Motor neuron (in vitro differentiated cells): ENCODE measurements around the gene CYB5D1. TPM values are rescaled to one million over a fixed set of nuclear protein-coding genes. Genes with fewer than 3 reads are reported as not detected.

Experiments used
- ATAC-seq, 8 experiments: fragments of 200-7000 bp; cut with Tn5 transposase; replicated peaks in 6 of 8; 2 replicates each; pipeline ENCODE4 v1.8.0; 2021; ENCODE audit warnings: mild to moderate bottlenecking in 8 of 8, moderate library complexity in 8 of 8
- H3K27ac ChIP-seq, 2 donors: fragments of 250-450 bp; sonication (Bioruptor Pico); 2 replicates each; pipeline ENCODE4 v1.9.0; 2021; ENCODE audit warnings: antibody characterized with exemption in 2 of 2, mild to moderate bottlenecking in 2 of 2, moderate library complexity in 1 of 2
- H3K4me1 ChIP-seq, 2 donors: fragments of 250-450 bp; sonication (Bioruptor Pico); replicated peaks in 1 of 2; 2 replicates each; pipeline ENCODE4 v1.6.1; 2021; ENCODE audit warnings: antibody characterized with exemption in 2 of 2, mild to moderate bottlenecking in 2 of 2, moderate library complexity in 1 of 2
- H3K4me3 ChIP-seq, 5 donors: fragments of 250-450 bp; sonication (Bioruptor Pico); 2 replicates each; pipeline ENCODE4 v1.9.0; 2021; ENCODE audit warnings: antibody characterized with exemption in 5 of 5, mild to moderate bottlenecking in 5 of 5, moderate library complexity in 4 of 5
- WGBS, 10 experiments: fragments of 450-650 bp; shearing (Covaris generic); methylation state at CpG; one replicate each; pipeline ENCODE4 v1.0.0; 2022; 5-methylcytosine and 5-hydroxymethylcytosine counted together
- in situ Hi-C, 9 experiments: fragments of 400-800 bp; cut with MboI; loops; one replicate each; pipeline ENCODE4 v1.15.0; 2021; ENCODE audit warnings: low sequenced_read_pairs in 9 of 9, low pct_unique_long_range_greater_than_20kb in 2 of 9; ENCODE audit not compliant: unreplicated experiment in 9 of 9
- total RNA-seq, 8 experiments: library from RNA; unstranded; fragments of 300-600 nt; gene quantifications; 2 replicates each; pipeline versions ENCODE4 v1.2.3 to v1.2.4, GENCODE V29; 2022

CYB5D1 gene
- total RNA-seq, 8 experiments from 2014 or later = 12.2 to 28.0 (median 16.9) TPM

GRCh38 chr17:7889166-7889955, 31.6 kb downstream of the CYB5D1 start:
- Histone ChIP-seq H3K4me3 (peak overlapping the region in 1 of 5 donors; percentile 96), H3K27ac (peak overlapping the region; percentile 81 to 82), H3K4me1 (peaks cover 20 to 22% of the 10 kb centered on the region in 2 donors)
- 10 to 84% (median 44%) methylated on average over 2 to 9 of the region's 11 CpGs; no CpG with 5 or more reads in 3 of the 10 experiments for WGBS, 10 experiments
- ATAC-seq = peak in 5 of 8 experiments; percentile 2 to 36 (median 15)
- in situ Hi-C loops = no loop called here

GRCh38 chr17:7893187-7893880, 35.5 kb downstream of the CYB5D1 start:
- no peak for ATAC-seq
- 67 to 100% (median 83%) methylated on average over 1 to 6 of the region's 15 CpGs; no CpG with 5 or more reads in 1 of the 10 experiments for WGBS, 10 experiments
- peaks cover 17 to 18% of the 10 kb centered on the region in 2 donors for H3K4me1 ChIP-seq
- H3K4me3 ChIP-seq = no peak overlapping the region
- H3K27ac ChIP-seq = no peak overlapping the region
- in situ Hi-C loops = no loop called here

GRCh38 chr17:7894226-7894625, 36.4 kb downstream of the CYB5D1 start:
- in situ Hi-C loops = no loop called here
- Histone ChIP-seq H3K27ac (no peak overlapping the region), H3K4me1 (peaks cover 8 to 9% of the 10 kb centered on the region in 2 donors), H3K4me3 (no peak overlapping the region)
- 73 to 100% (median 91%) methylated on average over 1 to 4 of the region's 9 CpGs; no CpG with 5 or more reads in 4 of the 10 experiments for WGBS, 10 experiments
- no peak for ATAC-seq

GRCh38 chr17:7894866-7895265, 37.1 kb downstream of the CYB5D1 start:
- in situ Hi-C loops = no loop called here
- H3K27ac ChIP-seq = no peak overlapping the region

GRCh38 chr17:7897090-7897489, 39.3 kb downstream of the CYB5D1 start:
- in situ Hi-C loops = no loop called here
- ATAC-seq = no peak
- Histone ChIP-seq H3K27ac (no peak overlapping the region), H3K4me1 (no peaks in the 10 kb centered on the region), H3K4me3 (no peak overlapping the region)
- 80 to 100% (median 94%) methylated on average over 2 to 11 of the region's 13 CpGs; no CpG with 5 or more reads in 2 of the 10 experiments for WGBS, 10 experiments

More at GRCh38 chr17:7894866-7895265, 37.1 kb downstream of the CYB5D1 start:
- Histone ChIP-seq H3K4me3 (no peak overlapping the region), H3K4me1 (peaks cover 2% of the 10 kb centered on the region in 2 donors)
- WGBS, 10 experiments = 93 to 100% (median 100%) methylated on average over 2 to 5 of the region's 8 CpGs; no CpG with 5 or more reads in 7 of the 10 experiments
- ATAC-seq = no peak

GRCh38 chr17:7897773-7898172, 40.0 kb downstream of the CYB5D1 start:
- Histone ChIP-seq H3K4me3 (no peak overlapping the region), H3K27ac (no peak overlapping the region), H3K4me1 (no peaks in the 10 kb centered on the region)
- peak in 7 of 8 experiments; percentile 32 to 96 (median 69) for ATAC-seq
- in situ Hi-C loops = no loop called here
- WGBS, 10 experiments = 49 to 90% (median 75%) methylated on average over 2 to 6 of the region's 6 CpGs

- Histone ChIP-seq H3K4me3 (no peak overlapping the region), H3K4me1 (no peaks in the 10 kb centered on the region), H3K27ac (no peak overlapping the region)
- WGBS, 10 experiments = 32 to 100% (median 74%) methylated on average over 1 to 13 of the region's 22 CpGs; no CpG with 5 or more reads in 1 of the 10 experiments
- no peak for ATAC-seq
- in situ Hi-C loops = no loop called here
Measured at GRCh38 chr17:7903154-7904103, 45.6 kb downstream of the CYB5D1 start.

GRCh38 chr17:7909089-7909488, 51.3 kb downstream of the CYB5D1 start:
- no CpG with 5 or more reads among the region's 29 CpGs for WGBS, 10 experiments
- H3K4me1 ChIP-seq = no peaks in the 10 kb centered on the region
- H3K4me3 ChIP-seq = no peak overlapping the region
- peak in 1 of 8 experiments; percentile 9 for ATAC-seq
- H3K27ac ChIP-seq = no peak overlapping the region
- in situ Hi-C loops = no loop called here

GRCh38 chr17:7910281-7910680, 52.5 kb downstream of the CYB5D1 start:
- Histone ChIP-seq H3K27ac (no peak overlapping the region), H3K4me1 (peaks cover 6 to 8% of the 10 kb centered on the region in 2 donors), H3K4me3 (no peak overlapping the region)
- in situ Hi-C loops = no loop called here
- no peak for ATAC-seq
- WGBS, 10 experiments = 50 to 96% (median 92%) methylated on average over 1 to 14 of the region's 15 CpGs

GRCh38 chr17:7910711-7911110, 52.9 kb downstream of the CYB5D1 start:
- WGBS, 10 experiments = 83 to 100% (median 93%) methylated on average over 1 to 13 of the region's 13 CpGs; no CpG with 5 or more reads in 4 of the 10 experiments
- Histone ChIP-seq H3K27ac (no peak overlapping the region), H3K4me3 (no peak overlapping the region), H3K4me1 (peaks cover 6 to 8% of the 10 kb centered on the region in 2 donors)
- ATAC-seq = no peak
- in situ Hi-C loops = no loop called here

- H3K27ac ChIP-seq = no peak overlapping the region
- H3K4me1 ChIP-seq = peaks cover 6 to 9% of the 10 kb centered on the region in 2 donors
- no peak for ATAC-seq
- H3K4me3 ChIP-seq = no peak overlapping the region
- 65 to 96% (median 78%) methylated on average over 3 to 7 of the region's 9 CpGs; no CpG with 5 or more reads in 5 of the 10 experiments for WGBS, 10 experiments
- in situ Hi-C loops = no loop called here
Measured at GRCh38 chr17:7911116-7911515, 53.3 kb downstream of the CYB5D1 start.
